ENCODE results near the gene RBM47.

Gene RBM47

GRCh38 chr4:40515398-40516293 lies 114.0 kb downstream of the RBM47 start:
- Histone ChIP-seq H3K9ac (peak overlapping the region in 3 of 11 experiments; percentile 32 to 56 (median 34); a peak in 6 of 22 replicates), H3K36me3 (peaks cover 0 to 47% (median 0%) of the 10 kb centered on the region in 11 experiments; a peak in 4 of 22 replicates), H3K9me3 (replicated peaks in 1 of 11) (no peaks in the 10 kb centered on the region), H3K4me2 (peak overlapping the region in 6 of 11 experiments; percentile 18 to 84 (median 40); a peak in 10 of 22 replicates), H3K4me3 (peak overlapping the region in 3 of 10 experiments; percentile 5 to 46 (median 23); a peak in 5 of 20 replicates), H3K27ac (peak overlapping the region in 3 of 11 experiments; percentile 39 to 70 (median 63); a peak in 5 of 22 replicates), H4K20me1 (peaks cover 0 to 98% (median 0%) of the 10 kb centered on the region in 11 experiments; a peak in 4 of 22 replicates), H3K27me3 (no peaks in the 10 kb centered on the region), H3K4me1 (peaks cover 0 to 66% (median 9%) of the 10 kb centered on the region in 10 experiments; a peak in 13 of 20 replicates)
- TF ChIP-seq Cebpa-rat (IDR thresholded peaks at IDR 0.05) = no peak

GRCh38 chr4:40515037-40515397 lies 114.6 kb downstream of the RBM47 start:
- Histone ChIP-seq H3K9ac (peak overlapping the region in 3 of 11 experiments; percentile 32 to 56 (median 34); a peak in 3 of 22 replicates), H4K20me1 (peaks cover 0 to 98% (median 0%) of the 10 kb centered on the region in 11 experiments; a peak in 4 of 22 replicates), H3K27me3 (no peaks in the 10 kb centered on the region), H3K36me3 (peaks cover 0 to 47% (median 0%) of the 10 kb centered on the region in 11 experiments; a peak in 4 of 22 replicates), H3K9me3 (replicated peaks in 1 of 11) (no peaks in the 10 kb centered on the region), H3K4me3 (peak overlapping the region in 3 of 10 experiments; percentile 5 to 46 (median 23); a peak in 4 of 20 replicates), H3K4me2 (peak overlapping the region in 6 of 11 experiments; percentile 18 to 84 (median 40); a peak in 10 of 22 replicates), H3K27ac (peak overlapping the region in 3 of 11 experiments; percentile 6 to 70 (median 63); a peak in 5 of 22 replicates), H3K4me1 (peaks cover 0 to 66% (median 9%) of the 10 kb centered on the region in 10 experiments; a peak in 13 of 20 replicates)
- no peak for TF ChIP-seq Cebpa-rat (IDR thresholded peaks at IDR 0.05)

DNA sequence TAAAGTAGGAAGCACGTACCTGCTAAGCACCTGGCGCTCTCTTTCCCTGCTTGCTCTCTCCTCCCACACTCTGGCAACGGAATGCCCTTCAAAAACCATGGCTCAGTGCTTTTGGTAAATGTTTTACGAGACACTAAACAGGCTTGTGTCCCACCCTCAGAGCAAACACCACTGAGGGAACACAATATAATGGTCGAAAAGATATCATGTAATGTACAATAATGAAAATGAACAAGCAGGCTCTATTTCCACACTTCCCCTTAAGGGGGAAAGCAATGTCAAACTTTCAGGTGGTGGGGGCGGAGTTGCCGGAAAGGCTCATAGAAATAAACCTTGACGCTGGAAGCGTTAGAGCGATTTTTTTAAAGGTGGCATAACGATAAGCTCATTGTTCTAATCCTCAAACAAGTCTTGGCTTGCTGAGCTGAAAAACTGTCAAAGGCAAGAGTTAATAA lies 115.1 kb downstream of the RBM47 start:
- peak overlapping the region in 3 of 11 experiments; percentile 4 to 56 (median 32); a peak in 4 of 22 replicates for H3K9ac ChIP-seq
- TF ChIP-seq Cebpa-rat (IDR thresholded peaks at IDR 0.05) = no peak
- H3K4me2 ChIP-seq = peak overlapping the region in 4 of 11 experiments; percentile 21 to 84 (median 58); a peak in 7 of 22 replicates
- peaks cover 0 to 50% (median 0%) of the 10 kb centered on the region in 11 experiments; a peak in 4 of 22 replicates for H3K36me3 ChIP-seq
- peaks cover 0 to 99% (median 0%) of the 10 kb centered on the region in 11 experiments; a peak in 4 of 22 replicates for H4K20me1 ChIP-seq
- no peaks in the 10 kb centered on the region for H3K9me3 ChIP-seq (replicated peaks in 1 of 11)
- no peaks in the 10 kb centered on the region for H3K27me3 ChIP-seq
- H3K4me3 ChIP-seq = peak overlapping the region in 3 of 10 experiments; percentile 5 to 46 (median 23); a peak in 5 of 20 replicates
- H3K4me1 ChIP-seq = peaks cover 0 to 66% (median 9%) of the 10 kb centered on the region in 10 experiments; a peak in 13 of 20 replicates
- peak overlapping the region in 2 of 11 experiments; percentile 63 to 70; a peak in 4 of 22 replicates for H3K27ac ChIP-seq

GRCh38 chr4:40511036-40511614 lies 118.5 kb downstream of the RBM47 start:
- Histone ChIP-seq H3K27ac (no peak overlapping the region), H3K4me1 (peaks cover 4 to 46% (median 16%) of the 10 kb centered on the region in 10 experiments), H3K27me3 (no peaks in the 10 kb centered on the region), H3K9me3 (replicated peaks in 1 of 11) (no peaks in the 10 kb centered on the region), H3K9ac (no peak overlapping the region), H4K20me1 (peaks cover 0 to 100% (median 0%) of the 10 kb centered on the region in 11 experiments; a peak in 5 of 22 replicates), H3K36me3 (peaks cover 0 to 64% (median 0%) of the 10 kb centered on the region in 11 experiments; a peak in 4 of 22 replicates), H3K4me2 (no peak overlapping the region; a peak in 1 of 22 replicates), H3K4me3 (no peak overlapping the region)
- TF ChIP-seq Cebpa-rat (IDR thresholded peaks at IDR 0.05) = no peak

- no peak for TF ChIP-seq Cebpa-rat (IDR thresholded peaks at IDR 0.05)
- H3K4me2 ChIP-seq = no peak overlapping the region
- H3K9ac ChIP-seq = 0 out of 22 replicates have a peak overlapping the region, but pooled peaks of 1 of the 11 experiments have one; percentile 5
Measured at GRCh38 chr4:40507977-40508376, 121.7 kb downstream of the RBM47 start.

GRCh38 chr4:40506492-40506891 lies 123.2 kb downstream of the RBM47 start:
- no peak for TF ChIP-seq Cebpa-rat (IDR thresholded peaks at IDR 0.05)
- H3K27me3 ChIP-seq = no peaks in the 10 kb centered on the region
- no peaks in the 10 kb centered on the region for H3K9me3 ChIP-seq (replicated peaks in 1 of 11)

More at GRCh38 chr4:40507977-40508376, 121.7 kb downstream of the RBM47 start:
- H3K27ac ChIP-seq = peak overlapping the region in 2 of 11 experiments; percentile 44 to 64; a peak in 2 of 22 replicates
- H3K36me3 ChIP-seq = peaks cover 0 to 52% (median 0%) of the 10 kb centered on the region in 11 experiments; a peak in 4 of 22 replicates
- peaks cover 0 to 100% (median 0%) of the 10 kb centered on the region in 11 experiments; a peak in 5 of 22 replicates for H4K20me1 ChIP-seq
- H3K4me1 ChIP-seq = peaks cover 12 to 54% (median 36%) of the 10 kb centered on the region in 10 experiments
- no peaks in the 10 kb centered on the region for H3K9me3 ChIP-seq (replicated peaks in 1 of 11)
- no peaks in the 10 kb centered on the region for H3K27me3 ChIP-seq
- no peak overlapping the region for H3K4me3 ChIP-seq

GRCh38 chr4:40506066-40506465 lies 123.6 kb downstream of the RBM47 start:
- Histone ChIP-seq H3K9ac (no peak overlapping the region), H3K36me3 (peaks cover 0 to 53% (median 0%) of the 10 kb centered on the region in 11 experiments; a peak in 5 of 22 replicates), H3K27me3 (no peaks in the 10 kb centered on the region), H4K20me1 (peaks cover 0 to 100% (median 0%) of the 10 kb centered on the region in 11 experiments; a peak in 5 of 22 replicates), H3K4me3 (no peak overlapping the region), H3K27ac (peak overlapping the region in 9 of 11 experiments; percentile 31 to 68 (median 62); a peak in 15 of 22 replicates), H3K4me2 (peak overlapping the region; percentile 21 to 79 (median 55)), H3K9me3 (replicated peaks in 1 of 11) (no peaks in the 10 kb centered on the region), H3K4me1 (peaks cover 19 to 73% (median 48%) of the 10 kb centered on the region in 10 experiments)
- no peak; a peak in 1 of 22 replicates for TF ChIP-seq Cebpa-rat (IDR thresholded peaks at IDR 0.05)

More at GRCh38 chr4:40506492-40506891, 123.2 kb downstream of the RBM47 start:
- H3K36me3 ChIP-seq = peaks cover 0 to 53% (median 0%) of the 10 kb centered on the region in 11 experiments; a peak in 5 of 22 replicates
- peak overlapping the region in 9 of 11 experiments; percentile 31 to 68 (median 62); a peak in 17 of 22 replicates for H3K27ac ChIP-seq
- H3K4me1 ChIP-seq = peaks cover 19 to 69% (median 48%) of the 10 kb centered on the region in 10 experiments
- peak overlapping the region in 1 of 11 experiments; percentile 15; a peak in 1 of 22 replicates for H3K9ac ChIP-seq
- peak overlapping the region; percentile 21 to 79 (median 55) for H3K4me2 ChIP-seq
- H3K4me3 ChIP-seq = no peak overlapping the region
- peaks cover 0 to 100% (median 0%) of the 10 kb centered on the region in 11 experiments; a peak in 5 of 22 replicates for H4K20me1 ChIP-seq
